DND-41 (cell line): ENCODE measurements around the gene EID3.

ENCODE experiments used
- CTCF ChIP-seq: IDR thresholded peaks from 2 replicates; pipeline ENCODE4 v1.5.1; 2012; ENCODE audit warnings: borderline replicate concordance, low read length, moderate library complexity, mild to moderate bottlenecking; ENCODE audit not compliant: poor library complexity, severe bottlenecking; ENCODE audit errors: extremely low read depth
- EZH2 ChIP-seq: IDR thresholded peaks from 3 replicates; pipeline ENCODE4 v1.6.1; 2012; ENCODE audit warnings: borderline replicate concordance, low read depth, mild to moderate bottlenecking, moderate library complexity, low read length, inconsistent platforms; ENCODE audit not compliant: severe bottlenecking

DNA sequence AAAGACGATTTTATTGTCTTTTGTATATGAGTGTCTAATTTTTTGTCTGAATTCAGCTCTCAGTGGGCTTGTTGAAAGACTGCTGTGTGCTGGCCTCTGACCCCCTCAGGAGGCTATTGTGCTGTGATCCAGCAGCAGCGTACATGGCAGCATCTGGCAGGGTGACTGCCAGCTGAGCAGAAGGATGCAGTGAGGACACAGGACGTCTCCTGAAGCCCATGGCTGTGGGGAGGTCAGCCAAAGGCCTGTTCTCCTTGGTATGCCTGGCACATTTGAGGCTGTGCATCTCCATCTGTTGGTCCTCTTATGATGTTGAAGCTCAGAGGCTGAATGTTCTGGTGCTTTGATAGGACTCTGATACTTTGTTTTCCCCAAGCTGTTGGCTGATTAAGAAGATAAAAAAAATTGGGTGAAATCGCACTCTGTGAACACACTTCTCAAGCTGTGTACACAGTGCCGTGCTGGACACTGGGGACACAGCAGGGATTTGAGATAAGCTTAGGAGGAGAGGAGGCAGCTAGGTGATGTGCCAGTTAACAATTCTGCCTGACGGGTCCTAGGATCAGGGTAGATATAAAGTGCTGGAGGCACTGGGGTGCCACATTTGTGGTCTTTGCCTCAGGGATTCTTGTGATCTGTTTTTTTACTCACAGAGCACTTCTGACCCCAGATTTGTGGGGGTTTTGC is 37.5 kb downstream of the EID3 start:
- no peak for TF ChIP-seq CTCF
- no peak for TF ChIP-seq EZH2
